ENCODE results near the gene LUZP2.

DNA sequence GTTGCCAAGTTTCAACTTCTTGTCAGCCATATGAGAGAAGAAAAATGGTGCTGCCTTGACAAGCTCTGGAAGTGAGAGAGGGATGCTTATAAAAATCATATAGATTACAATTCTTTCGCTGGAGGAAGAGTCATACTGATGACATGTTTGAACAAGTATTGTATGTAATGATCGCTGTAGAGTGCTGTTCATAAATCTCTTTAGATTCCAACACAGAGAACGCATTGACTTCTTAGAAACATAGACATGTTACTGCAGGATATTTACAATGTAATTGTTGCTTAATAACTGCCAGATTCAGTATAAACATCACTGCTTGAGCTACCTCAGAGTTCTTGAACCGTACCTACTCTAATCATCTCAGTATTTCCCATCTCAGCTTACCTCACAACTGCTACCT lies 571.6 kb downstream of the LUZP2 start:
- TF ChIP-seq, protein P1, sequence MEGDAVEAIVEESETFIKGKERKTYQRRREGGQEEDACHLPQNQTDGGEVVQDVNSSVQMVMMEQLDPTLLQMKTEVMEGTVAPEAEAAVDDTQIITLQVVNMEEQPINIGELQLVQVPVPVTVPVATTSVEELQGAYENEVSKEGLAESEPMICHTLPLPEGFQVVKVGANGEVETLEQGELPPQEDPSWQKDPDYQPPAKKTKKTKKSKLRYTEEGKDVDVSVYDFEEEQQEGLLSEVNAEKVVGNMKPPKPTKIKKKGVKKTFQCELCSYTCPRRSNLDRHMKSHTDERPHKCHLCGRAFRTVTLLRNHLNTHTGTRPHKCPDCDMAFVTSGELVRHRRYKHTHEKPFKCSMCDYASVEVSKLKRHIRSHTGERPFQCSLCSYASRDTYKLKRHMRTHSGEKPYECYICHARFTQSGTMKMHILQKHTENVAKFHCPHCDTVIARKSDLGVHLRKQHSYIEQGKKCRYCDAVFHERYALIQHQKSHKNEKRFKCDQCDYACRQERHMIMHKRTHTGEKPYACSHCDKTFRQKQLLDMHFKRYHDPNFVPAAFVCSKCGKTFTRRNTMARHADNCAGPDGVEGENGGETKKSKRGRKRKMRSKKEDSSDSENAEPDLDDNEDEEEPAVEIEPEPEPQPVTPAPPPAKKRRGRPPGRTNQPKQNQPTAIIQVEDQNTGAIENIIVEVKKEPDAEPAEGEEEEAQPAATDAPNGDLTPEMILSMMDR (conservative IDR thresholded peaks at IDR 0.05; ENCODE audit: low read depth, low read length), result no peak
- TF ChIP-seq EZH2 (IDR thresholded peaks at IDR 0.05; ENCODE audit: low read length, unreplicated experiment) (no peak), EZH2phosphoT487 (IDR thresholded peaks at IDR 0.05; ENCODE audit: borderline replicate concordance, low read length) (no peak)

Measured in PC-3 (cell line).